Islet of Langerhans (tissue), 1 donor: Measurements from ENCODE around the gene AUP1.

ENCODE experiments used
- FAIRE-seq: peaks from one replicate; lab custom pipeline; 2011; peaks lifted over from hg19 to GRCh38; lab: Jason Lieb, UNC

Gene AUP1

DNA sequence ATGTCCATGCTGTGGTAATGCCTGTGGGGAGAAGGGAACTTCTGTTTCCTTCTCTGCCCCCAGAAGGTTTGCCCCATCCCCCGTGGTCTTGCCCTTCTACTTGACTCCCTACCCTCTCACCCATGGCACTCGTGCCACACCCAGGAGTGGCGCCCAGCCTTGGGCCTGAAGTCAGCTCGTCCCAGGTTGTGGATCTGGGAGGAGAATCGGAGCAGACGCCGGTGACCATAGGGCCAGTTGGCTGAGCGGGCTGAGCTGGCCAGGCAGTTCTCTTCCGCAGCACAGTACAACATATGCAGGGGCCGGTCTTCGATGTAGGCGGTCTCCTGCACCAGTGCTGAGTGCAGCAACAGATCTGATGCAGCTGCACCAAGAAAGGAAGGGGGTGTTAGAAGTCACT, 4.9 kb upstream of the AUP1 start:
- no peak for FAIRE-seq

DNA sequence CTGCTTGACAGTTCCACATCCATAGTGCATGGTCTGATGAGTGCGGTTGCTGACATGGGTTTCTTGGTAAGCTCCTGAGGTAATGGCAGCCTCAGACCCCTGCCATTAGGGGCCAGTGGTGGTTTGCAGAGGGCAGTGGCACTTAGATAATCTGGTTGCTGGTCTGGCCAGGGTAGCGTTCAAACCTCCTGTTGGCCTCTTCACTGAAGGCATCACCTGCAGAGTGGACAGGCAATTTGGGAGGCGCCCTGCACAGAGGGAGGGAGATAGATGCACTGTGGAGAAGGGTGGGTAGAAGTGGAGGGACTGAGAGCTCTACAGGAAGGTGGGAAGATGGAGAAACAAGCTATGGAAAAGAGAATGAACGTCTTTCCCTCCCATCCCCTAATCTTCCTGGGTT, 4.0 kb upstream of the AUP1 start:
- FAIRE-seq = no peak

DNA sequence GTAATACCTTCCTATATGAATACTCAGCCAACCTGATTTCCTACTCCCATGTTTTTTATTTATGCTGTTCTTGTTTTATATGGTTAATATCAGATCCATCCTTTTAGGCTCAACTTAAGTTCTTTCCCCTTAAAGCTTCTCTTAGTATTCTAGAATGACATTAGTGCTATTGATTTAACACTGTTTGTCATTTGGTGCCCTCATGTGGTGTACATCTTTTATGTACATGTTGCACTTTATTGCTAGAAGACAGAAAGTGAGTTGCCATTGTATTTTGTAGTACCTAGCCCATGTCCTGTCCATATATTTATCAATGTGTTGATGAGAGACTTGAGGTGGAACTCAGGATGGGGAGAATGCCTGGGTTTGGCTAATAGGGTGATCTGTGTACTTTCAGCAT, 2.7 kb upstream of the AUP1 start:
- FAIRE-seq = no peak

DNA sequence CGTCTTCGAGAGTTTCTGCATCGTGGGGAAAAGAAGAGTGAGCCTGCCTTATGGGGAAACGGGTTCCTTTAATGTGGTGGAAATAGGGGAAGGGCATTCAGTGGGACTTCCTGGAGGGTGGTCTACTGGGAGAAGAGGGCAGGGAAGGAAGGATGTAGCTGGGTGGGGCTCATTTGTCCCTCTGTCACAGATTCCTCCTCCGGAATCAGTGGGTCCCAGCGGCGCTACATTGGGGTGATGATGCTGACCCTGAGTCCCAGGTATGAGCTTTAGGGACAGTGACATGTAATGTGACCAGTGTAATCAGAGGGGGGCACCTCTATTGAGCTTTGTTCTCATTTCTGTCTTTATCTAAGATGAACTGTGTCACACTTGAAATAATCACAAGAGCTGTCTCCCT, 2.2 kb upstream of the AUP1 start:
- no peak for FAIRE-seq

DNA sequence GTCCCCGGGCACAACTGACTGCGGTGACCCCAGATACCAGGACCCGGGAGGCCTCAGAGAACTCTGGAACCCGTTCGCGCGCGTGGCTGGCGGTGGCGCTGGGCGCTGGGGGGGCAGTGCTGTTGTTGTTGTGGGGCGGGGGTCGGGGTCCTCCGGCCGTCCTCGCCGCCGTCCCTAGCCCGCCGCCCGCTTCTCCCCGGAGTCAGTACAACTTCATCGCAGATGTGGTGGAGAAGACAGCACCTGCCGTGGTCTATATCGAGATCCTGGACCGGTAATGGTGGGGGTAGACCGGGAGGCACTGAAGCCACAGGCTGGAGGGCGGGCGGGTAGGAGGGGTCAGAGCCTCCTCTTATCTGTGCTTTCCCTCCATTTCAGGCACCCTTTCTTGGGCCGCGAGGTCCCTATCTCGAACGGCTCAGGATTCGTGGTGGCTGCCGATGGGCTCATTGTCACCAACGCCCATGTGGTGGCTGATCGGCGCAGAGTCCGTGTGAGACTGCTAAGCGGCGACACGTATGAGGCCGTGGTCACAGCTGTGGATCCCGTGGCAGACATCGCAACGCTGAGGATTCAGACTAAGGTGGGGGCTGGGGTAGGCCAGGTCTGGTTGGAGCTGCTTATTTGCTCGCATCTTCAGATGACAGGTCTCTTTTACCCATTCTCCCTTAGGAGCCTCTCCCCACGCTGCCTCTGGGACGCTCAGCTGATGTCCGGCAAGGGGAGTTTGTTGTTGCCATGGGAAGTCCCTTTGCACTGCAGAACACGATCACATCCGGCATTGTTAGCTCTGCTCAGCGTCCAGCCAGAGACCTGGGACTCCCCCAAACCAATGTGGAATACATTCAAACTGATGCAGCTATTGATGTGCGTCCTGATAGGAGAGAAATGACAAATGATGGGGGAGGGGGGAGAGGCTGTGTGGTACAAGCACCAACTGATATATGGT, 1.0 kb upstream of the AUP1 start:
- FAIRE-seq = no peak

DNA sequence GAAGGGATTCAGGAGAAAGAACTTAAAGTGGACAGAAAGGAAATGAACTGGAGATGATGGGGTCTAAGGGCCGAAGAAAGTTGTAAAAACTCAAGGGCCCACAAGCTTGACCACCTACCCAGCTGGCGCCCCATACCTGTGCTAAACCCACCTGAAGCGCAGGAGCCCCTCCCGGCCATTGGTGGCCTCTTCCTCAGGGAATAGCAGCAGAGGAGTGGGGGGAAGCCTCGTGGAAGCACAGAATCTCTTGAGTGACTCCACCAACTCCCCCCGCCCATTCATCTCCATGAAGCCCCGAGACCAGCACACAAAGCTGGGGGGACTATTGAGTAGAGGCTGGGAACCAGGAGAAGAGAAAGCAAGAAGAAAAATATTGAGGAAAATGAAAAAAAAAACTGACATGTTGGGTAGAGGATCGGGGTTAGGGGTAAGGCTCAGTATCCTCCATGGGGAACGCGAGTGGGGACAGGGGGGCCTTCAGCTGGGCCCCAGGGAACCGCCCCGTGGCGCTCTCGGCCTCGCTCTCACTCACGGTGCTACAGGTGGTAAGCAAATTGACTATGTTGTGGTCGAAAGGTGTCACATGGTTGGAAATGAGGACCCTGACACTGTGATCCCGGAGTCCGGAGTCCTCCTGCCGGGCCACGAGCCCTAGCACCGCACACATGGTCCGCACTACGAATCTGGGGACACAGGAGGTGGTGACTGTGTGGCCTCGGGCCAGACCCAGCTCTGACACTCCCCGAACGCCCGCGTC, 728 bp downstream of the AUP1 start:
- FAIRE-seq = no peak

DNA sequence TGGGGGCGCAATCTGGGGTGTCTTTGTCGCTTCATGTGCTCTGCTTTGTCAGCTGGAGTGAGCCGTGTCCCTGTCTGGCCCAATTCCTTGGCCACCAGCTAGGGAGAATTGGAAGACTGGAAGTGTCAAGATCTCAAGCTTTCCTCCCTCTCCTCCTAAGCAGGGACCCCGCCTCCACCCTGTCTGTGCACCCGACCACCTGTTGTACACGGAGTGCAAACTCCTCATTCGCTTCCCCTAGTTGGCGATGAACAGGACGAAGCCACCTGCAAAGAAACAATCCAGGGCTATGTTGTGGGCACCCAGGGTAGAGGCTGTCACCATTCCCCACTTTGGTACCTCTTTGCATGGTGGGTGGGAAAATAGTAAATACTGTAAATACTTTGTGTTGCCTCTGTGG, 1.8 kb downstream of the AUP1 start:
- no peak for FAIRE-seq

DNA sequence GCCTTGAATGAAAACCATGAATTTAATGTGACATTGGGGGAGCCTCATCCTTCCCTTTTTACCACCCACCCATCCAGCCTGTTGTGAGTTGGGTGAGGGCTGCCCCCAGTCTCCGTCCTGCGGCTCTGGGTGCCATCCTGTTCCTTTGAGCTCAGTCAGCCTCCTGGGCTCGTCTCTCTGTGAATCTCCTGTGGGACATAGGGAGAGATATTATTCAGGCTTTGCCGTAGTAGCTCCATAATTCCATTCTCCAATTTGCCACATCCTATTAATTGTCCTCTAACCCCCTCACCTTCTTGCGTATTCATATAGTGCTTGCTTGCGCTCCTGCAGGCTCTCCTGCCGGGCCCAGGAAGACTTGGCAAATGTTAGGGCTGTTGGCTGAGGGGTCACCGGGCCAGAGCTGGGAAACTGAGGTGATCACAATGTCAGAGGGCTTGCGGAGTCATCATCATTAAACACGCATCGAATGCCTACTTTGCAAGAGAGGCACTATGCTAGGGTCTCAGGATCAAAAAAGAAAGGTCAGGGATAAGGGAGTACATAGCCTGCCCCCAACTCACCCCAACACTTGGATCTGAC, 2.8 kb downstream of the AUP1 start:
- FAIRE-seq = no peak

DNA sequence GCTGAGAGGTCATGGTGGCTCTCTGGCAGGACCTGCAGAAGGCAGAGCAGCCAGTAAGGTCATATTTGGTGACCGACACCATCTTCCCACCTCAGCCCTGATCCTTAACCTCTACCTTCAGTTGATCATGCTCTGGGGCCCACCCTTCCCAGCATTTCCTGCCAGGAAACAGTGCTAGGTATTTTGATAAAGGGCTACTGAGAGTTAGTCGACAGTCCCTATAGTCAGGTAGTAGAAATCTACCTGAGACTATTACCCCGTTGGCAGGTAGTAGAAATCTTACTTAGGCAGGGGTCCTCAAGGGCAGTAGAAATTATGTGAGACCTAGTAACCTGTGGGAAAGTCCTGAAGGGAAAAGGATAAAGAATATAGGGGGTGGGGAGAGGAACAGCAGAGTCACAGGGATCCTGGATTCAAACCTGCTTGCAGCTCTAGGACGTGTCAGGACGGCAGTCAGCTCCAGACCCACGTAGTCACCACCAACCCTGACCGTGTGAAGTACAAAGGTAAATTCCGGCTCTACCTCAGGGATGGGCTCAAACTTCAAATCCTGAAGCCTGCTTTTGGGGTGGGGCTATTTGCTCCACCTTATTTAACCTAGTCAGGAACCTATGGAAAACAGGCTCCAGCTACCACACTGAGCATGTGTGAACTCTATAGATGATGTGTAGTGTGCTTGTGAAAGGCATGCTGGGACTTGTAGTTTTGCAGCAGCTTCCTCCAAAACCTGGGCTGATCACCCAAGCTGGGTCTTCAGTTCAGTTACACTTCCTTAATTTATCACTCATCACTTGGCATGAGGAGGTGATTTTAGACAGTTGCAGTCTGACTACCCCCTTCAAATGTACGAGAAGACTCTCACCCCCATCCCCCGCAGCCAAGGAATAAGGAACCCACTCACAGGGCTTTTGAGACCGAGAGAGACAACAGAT, 3.5 kb downstream of the AUP1 start, which contains the start of gene DQX1:
Gene DQX1, minus strand, starts transcription at position 515 of the 932 bp plus-strand sequence. Its CDS starts 502 bp downstream, at position 13.
- FAIRE-seq = no peak

DNA sequence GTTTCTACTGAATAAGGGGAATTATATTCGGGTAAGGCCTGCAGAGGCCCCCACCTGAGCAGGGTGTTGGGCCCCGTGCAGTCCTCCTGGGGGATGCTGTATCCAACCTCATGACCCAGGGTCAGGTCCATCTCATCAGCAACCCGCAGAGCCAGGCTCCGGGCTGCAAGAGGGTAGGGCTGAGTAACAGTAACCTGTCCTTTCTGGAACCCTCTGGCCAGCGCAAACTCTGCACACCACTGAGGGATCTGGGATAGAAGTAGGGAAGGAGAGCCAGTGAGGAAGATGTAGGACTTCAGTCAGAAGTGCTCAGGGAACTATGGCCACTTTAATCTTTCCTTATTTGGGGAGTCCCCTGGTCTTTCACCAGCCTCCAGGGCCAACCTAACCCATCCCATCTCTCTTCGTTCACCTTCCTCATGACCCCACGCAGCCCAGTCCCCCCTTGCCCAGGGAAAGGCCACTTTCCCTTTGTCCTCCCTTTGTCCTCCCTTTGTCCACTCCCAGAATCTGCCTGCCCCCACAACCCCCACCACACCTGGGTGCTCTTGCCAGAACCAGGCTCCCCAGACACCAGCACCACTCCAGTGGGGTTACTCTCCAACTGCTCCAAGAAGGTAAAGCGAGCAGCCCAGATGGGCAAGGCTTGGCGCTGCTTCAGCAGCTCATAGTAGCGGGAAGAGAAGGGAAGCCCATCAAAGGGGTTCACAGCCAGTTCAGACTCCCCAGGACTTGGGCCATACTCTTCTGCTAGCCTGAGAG, 4.4 kb downstream of the AUP1 start:
- no peak for FAIRE-seq

DNA sequence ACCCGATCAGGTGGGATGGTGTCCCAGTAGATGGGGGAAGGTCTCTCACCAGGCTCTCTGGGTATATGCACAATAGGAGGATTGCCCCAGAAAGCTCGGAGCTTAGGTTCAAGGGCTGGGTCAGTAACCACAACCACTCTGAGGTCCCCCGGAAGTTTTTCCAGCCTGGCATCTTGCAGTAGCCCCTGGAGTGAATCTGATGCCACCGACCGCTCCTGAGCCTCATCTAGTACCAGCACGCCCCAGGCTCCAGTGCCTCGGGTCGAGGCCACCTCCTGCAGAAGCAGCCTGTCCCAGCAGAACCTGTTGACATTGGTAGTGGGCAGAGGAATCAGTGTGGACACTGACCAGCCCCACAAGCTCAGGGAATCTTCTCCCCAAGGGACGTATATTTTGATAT, 5.5 kb downstream of the AUP1 start:
- FAIRE-seq = no peak

DNA sequence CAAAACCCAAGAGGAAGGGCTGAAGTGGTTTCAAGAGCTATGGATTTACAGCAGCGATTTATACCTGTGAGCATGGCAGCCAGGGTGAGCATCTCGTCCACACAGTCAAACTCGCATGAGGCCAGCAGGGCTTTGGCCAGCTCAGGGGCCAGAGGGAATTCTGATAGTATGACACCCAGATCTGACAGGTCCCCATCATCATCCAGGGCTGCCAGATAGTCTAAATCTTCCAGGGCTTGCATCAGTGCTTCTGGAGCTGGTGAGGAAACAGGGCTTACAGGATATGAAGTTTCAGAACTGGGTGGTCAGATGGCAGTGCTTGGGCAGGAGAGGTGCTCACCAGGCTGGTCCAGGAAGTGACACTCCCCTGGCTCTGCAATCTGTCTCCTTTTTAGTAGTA, 7.0 kb downstream of the AUP1 start:
- no peak for FAIRE-seq

DNA sequence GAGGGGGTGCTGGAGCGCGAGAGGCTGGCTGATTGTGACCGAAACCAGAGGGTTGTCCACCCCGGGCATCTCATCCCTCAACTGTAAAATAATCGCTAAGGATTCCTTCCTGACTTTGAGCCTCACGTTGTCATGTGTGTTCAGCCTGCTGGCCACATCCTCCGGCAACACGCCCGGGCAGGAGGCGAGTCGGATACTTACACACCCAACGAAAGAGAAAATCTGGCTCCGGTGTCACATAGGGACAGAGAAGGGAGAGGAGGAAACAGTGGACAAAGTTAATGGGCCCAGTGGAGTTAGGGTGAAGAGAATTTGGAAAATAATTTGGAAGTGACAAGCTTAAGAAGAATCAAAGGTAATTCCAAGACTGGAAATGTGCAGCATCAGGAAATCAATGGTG, 12.9 kb downstream of the AUP1 start:
- FAIRE-seq = no peak

DNA sequence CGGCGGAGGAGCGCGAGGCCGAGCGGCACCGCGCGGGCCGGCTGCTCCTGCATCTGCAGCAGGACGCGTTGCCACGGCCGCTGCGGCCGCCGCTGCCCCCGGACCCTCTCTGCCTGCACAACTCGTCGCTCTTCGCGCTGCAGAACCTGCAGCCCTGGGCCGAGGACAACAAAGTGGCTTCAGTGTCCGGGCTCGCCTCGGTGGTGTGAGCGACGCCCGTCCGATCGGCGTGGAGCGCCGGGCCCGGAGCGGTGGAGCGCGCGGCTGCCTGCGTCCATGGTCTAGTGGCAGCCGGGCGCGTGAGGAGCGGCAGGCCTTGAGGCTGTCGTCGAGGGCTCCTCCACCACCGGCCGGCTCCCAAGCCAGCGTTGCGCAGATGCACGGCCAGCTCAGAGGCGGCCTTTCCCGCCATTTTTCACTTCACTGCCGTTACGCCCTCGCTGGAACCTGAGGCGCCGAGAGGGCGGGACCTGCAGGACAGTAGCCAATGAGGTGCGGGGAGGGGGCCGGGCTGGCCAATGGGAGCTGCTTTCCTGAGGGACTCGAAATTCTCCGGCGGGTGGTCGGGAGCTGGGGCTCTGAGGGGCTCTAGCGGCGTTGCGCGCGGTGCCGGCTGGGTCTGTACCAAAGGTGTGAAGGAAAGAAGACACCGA, 13.4 kb downstream of the AUP1 start:
- no peak for FAIRE-seq

DNA sequence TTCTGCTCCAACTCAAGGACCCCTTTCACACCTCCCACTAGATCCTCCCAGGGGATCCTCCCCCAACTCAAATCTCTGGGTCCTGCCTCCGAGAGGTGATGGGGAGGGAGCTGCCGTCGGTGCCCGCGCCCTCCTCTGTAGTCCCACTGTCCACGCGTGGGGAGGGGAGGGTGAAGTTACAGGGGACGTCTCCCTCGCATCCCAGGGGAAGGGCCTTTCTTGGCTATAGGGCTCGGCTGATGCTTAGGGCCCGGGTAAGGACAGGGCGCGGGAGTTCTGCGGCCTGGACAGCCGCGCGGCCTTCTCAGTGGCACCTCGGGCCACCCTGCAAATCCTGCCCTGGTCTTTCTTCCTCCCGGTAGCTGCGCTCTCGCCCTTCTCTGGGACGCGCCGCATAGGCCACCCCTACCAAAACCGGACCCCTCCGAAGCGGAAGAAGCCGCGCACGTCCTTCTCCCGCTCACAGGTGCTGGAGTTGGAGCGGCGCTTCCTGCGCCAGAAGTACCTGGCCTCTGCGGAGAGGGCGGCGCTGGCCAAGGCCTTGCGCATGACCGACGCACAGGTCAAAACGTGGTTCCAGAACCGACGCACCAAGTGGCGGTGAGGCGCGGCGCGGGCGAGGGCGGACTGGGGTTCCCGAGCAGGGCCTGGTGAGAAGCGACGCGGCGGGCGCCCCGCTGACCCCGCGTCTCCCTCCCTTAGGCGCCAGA, 14.1 kb downstream of the AUP1 start:
- no peak for FAIRE-seq

DNA sequence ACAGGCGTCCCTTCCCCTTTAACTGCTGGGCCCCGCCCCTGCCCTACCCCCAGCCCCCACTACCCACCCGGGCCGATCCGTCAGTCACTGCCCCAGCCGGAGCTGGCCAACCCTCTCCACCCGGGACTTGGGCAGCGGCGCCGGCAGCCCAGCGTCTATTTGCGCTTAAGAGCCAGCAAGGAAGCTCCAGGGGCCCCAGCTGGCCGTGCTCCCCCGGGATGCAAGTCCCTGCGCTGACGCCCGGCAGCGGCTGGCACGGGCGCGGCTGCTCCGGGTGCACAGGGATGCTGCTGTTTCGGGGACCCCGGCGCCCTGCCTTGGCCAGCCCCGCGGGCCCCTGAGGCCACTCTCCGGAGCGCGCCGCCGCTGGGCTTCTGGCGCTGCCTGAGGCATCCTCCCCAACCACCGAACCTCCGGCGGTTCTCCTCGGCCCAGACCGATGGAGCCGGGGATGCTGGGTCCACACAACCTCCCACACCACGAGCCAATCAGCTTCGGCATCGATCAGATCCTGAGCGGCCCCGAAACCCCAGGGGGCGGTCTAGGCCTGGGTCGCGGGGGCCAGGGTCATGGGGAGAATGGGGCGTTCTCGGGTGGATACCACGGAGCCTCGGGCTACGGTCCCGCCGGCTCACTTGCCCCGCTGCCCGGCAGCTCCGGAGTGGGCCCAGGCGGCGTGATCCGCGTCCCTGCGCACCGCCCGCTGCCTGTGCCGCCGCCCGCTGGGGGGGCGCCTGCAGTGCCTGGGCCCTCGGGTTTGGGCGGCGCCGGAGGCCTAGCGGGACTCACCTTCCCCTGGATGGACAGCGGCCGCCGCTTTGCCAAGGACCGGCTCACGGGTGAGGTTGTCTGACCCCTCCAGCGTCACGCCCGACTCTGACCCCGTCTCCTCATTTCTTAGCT, 14.9 kb downstream of the AUP1 start, which contains the start of gene TLX2:
Gene TLX2, plus strand, starts transcription at position 83 of the 903 bp plus-strand sequence. Its CDS starts 357 bp downstream, at position 440.
- no peak for FAIRE-seq

DNA sequence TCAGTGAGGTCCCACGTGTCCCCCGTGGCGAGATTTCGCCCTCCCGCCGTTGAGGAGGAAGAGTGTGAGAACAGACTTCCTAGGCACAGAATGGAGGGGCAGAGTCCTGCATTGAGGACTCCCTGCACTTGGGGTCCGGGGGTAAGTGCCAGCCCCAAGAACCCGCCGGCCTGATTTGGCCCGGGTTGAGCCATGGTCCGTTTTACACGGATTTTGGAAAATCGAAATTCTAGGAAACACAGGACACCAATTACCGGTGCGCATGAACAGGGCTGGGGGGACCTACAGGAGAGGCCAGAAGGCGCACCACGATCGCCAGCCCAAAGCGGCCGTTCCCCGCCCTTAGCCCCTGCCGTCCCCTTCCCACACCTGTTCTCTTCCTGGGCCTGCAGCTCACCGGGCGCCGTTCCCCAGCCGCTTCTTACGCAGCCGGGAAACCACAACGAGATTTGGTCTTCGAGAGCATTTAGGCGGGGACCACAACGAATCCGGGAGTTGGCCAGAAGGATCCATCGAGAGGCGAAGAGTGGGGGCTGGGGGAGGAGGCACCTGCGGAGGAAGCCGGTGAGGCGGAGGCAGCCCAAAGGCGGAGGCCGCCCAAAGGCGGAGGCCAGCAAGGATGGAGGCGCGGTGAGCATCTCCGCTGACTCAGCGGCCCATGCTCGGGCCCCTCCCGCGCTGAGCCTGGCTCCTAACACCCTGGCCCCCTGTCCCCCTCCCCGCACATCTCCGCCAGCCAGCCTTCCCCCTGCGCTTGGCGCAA, 15.7 kb downstream of the AUP1 start:
- FAIRE-seq = no peak
